ENCODE measurements around the gene JADE2. TPM values are rescaled to one million over a fixed set of nuclear protein-coding genes. Genes with fewer than 3 reads are reported as not detected.

Gene JADE2
- total RNA-seq, 1 experiment from 2014 or later: 39.9 TPM

DNA sequence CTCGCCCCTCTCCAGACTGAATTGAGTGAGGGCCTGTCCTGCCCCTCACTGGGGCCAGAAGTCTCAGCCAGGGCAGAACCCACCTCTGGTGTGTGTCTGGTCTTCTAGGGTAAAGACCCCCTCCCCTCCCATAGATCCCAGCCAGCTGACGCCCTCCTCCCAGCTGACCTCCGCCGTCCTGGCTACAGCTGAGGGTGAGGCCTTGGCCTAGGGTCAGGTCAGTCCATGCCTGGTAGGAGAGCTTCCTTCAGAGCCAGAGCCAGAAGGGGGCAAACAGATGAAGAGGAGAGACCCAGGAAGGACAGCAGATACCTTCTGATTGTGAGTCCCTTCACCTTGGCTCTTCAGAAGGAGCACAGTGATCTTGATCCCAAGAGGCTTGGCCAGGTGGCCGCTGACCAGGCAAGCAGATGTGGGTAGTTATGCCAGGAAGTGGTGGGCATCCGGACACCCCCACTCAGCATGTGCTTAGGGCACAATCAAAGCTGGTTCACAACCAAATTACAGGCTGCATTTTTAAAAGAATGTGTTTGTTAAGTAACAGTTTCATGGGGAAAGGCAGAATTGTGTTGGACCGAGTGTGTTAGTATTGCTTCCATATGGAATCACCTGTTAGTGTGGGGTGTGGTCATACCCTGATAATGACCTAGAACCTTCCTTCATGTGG lies 29.9 kb downstream of the JADE2 start:
- RAD21 ChIA-PET (ENCODE audit: low non-redundant PET in 1 of 2, low total read pairs in 2 of 2, uncharacterized antibody in 2 of 2, unreplicated experiment in 2 of 2): no interaction called here
- H4K20me1 ChIP-seq (ENCODE audit: insufficient read depth): no peaks in the 10 kb centered on the region
- no peaks in the 10 kb centered on the region for H3K9me2 ChIP-seq (ENCODE audit: insufficient read depth)
- H3K79me2 ChIP-seq (ENCODE audit: insufficient read depth, low read length): no peaks in the 10 kb centered on the region
- no peak overlapping the region for H2AFZ ChIP-seq (ENCODE audit: low read depth, low read length, poor library complexity, severe bottlenecking)
- POLR2A ChIA-PET: interaction anchor here (1.1 kb wide), 1 partner anchor 44 kb away, joined by 4 read pairs; no protein-coding TSS in a partner anchor
- H3K9ac ChIP-seq (ENCODE audit: low read length): no peak overlapping the region
- TF ChIP-seq ZNF274 (IDR thresholded peaks at IDR 0.05; ENCODE audit: low read depth, low read length): no peak
- no peak for TF ChIP-seq ELF1 (IDR thresholded peaks at IDR 0.05; ENCODE audit: borderline replicate concordance, low read depth)
- TF ChIP-seq SRF (IDR thresholded peaks at IDR 0.05; ENCODE audit: low read depth): no peak
- TF ChIP-seq ZFX (IDR thresholded peaks at IDR 0.05): no peak
- TF ChIP-seq ZBTB33 (IDR thresholded peaks at IDR 0.05; ENCODE audit: extremely low read depth, insufficient replicate concordance, low read length): no peak
- TF ChIP-seq SP1 (IDR thresholded peaks at IDR 0.05; ENCODE audit: low read depth): no peak
- no peak for TF ChIP-seq POLR2A (IDR thresholded peaks at IDR 0.05; ENCODE audit: borderline replicate concordance, extremely low read depth, insufficient read depth, insufficient read length)
- TF ChIP-seq RAD21 (IDR thresholded peaks at IDR 0.05; ENCODE audit: low read depth): no peak
- no peak for TF ChIP-seq FOSL1 (IDR thresholded peaks at IDR 0.05; ENCODE audit: low read depth)
- no peaks in the 10 kb centered on the region for H3K27me3 ChIP-seq (ENCODE audit: insufficient read depth, low read length)
- BruUV-seq (replicated peaks): no TSS peak
- H3K27ac ChIP-seq (ENCODE audit: low read depth, low read length): peak overlapping the region; percentile 37
- H3K4me2 ChIP-seq (ENCODE audit: low read length): peak overlapping the region; percentile 56
- ATAC-seq: peak; percentile 18
- H3K4me3 ChIP-seq (replicated peaks in 1 of 2; ENCODE audit: low read depth in 1 of 2, low read length in 2 of 2): no peak overlapping the region
- CTCF ChIA-PET: interaction anchor here (0.8 to 1.2 kb wide), 2 partner anchors 28 to 32 kb away, joined by 3 to 7 read pairs; no protein-coding TSS in a partner anchor
- H3K36me3 ChIP-seq (ENCODE audit: control insufficient read depth in 1 of 2, insufficient read depth in 2 of 2, low read length in 2 of 2): peaks cover 0 to 4% of the 10 kb centered on the region in 2 experiments; a peak in 1 of 4 replicates
- peaks cover 14 to 32% of the 10 kb centered on the region in 2 experiments for H3K4me1 ChIP-seq (ENCODE audit: control insufficient read depth in 1 of 2, insufficient read depth in 2 of 2, low read length in 2 of 2)
- no peak for DNase-seq (ENCODE audit: low read depth, low spot score)
- intact Hi-C loops (cut with micrococcal nuclease): no loop called here
- no peaks in the 10 kb centered on the region for H3K9me3 ChIP-seq (ENCODE audit: control insufficient read depth in 1 of 2, insufficient read depth in 1 of 2, low read depth in 1 of 2, low read length in 2 of 2)
